ENCODE results near the gene CACTIN. TPM values are rescaled to one million over a fixed set of nuclear protein-coding genes. Genes with fewer than 3 reads are reported as not detected.

CACTIN gene
- total RNA-seq, 4 donors from 2014 or later, result 21.1 to 46.5 (median 33.6) TPM

DNA sequence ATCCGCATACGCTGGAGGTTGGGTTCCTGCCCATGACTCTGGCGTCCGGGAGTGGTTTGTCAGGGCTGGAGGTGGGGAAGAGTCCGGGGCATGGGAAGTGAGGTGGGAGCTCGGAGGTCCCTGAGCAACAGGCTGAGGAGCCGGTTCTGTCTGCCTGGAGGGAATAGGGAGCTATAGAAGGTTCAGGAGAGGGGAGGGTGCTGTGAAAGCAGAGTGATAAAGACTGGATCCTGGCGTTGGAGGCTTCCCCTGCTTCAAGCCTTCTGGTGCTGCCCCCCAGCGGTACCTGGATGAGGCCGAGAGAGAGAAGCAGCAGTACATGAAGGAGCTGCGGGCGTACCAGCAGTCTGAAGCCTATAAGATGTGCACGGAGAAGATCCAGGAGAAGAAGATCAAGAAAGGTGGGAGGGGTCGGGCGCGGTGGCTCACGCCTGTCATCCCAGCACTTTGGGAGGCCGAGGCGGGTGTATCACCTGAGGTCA lies 51.3 kb downstream of the CACTIN start:
- intact Hi-C loops (cut with DNase I; ENCODE audit: low total_unique reads), result no loop called here
- TF ChIP-seq, protein P1, sequence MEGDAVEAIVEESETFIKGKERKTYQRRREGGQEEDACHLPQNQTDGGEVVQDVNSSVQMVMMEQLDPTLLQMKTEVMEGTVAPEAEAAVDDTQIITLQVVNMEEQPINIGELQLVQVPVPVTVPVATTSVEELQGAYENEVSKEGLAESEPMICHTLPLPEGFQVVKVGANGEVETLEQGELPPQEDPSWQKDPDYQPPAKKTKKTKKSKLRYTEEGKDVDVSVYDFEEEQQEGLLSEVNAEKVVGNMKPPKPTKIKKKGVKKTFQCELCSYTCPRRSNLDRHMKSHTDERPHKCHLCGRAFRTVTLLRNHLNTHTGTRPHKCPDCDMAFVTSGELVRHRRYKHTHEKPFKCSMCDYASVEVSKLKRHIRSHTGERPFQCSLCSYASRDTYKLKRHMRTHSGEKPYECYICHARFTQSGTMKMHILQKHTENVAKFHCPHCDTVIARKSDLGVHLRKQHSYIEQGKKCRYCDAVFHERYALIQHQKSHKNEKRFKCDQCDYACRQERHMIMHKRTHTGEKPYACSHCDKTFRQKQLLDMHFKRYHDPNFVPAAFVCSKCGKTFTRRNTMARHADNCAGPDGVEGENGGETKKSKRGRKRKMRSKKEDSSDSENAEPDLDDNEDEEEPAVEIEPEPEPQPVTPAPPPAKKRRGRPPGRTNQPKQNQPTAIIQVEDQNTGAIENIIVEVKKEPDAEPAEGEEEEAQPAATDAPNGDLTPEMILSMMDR (IDR thresholded peaks at IDR 0.05), result no peak
- no peak for TF ChIP-seq POLR2A (IDR thresholded peaks at IDR 0.05)
- 89 to 92% methylated on average over 19 of the region's 19 CpGs for WGBS, 2 donors
- no peak overlapping the region for H3K4me3 ChIP-seq (ENCODE audit: low read depth, poor library complexity, severe bottlenecking)
- no peak for DNase-seq (ENCODE audit: low spot score in 2 of 2)

DNA sequence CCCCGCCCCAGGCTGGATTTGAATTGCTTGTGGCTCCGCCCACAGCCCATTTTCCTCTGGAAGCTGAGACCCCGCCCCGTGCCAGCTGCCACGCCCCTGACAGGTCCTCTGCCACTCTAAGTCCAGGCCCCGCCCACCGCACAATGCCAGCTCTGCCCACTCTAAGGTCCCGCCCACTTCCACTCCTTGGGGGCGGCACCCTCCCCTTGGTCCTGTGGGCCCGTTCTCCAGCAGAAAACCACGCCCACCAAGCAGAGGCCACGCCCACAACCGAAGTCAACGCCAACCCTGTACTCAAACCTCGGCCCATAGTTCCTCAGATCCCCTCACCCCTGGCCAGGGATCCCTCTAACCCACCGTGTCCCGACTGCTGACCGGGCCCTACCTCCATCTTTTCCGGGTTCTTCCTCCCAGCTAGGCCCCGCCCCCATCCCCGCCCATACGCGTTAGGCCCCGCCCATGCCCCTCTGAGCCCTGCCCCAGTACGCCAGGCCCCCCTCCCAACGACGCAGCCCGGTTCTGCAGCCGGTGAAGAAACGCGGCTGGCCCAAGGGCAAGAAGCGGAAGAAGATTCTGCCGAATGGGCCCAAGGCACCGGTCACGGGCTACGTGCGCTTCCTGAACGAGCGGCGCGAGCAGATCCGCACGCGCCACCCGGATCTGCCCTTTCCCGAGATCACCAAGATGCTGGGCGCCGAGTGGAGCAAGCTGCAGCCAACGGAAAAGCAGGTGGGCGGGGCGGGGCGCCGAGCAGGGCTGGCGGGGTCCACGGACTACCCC lies 52.5 kb downstream of the CACTIN start:
- H3K4me3 ChIP-seq (ENCODE audit: low read depth, poor library complexity, severe bottlenecking), result no peak overlapping the region
- DNase-seq (ENCODE audit: low spot score in 2 of 2), result peak; percentile 89 to 96
- intact Hi-C loops (cut with DNase I; ENCODE audit: low total_unique reads), result no loop called here
- no peak for TF ChIP-seq POLR2A (IDR thresholded peaks at IDR 0.05)
- TF ChIP-seq, protein P1 (IDR thresholded peaks at IDR 0.05), result no peak
- WGBS, 2 donors, result 55 to 63% methylated on average over 54 to 55 of the region's 55 CpGs

DNA sequence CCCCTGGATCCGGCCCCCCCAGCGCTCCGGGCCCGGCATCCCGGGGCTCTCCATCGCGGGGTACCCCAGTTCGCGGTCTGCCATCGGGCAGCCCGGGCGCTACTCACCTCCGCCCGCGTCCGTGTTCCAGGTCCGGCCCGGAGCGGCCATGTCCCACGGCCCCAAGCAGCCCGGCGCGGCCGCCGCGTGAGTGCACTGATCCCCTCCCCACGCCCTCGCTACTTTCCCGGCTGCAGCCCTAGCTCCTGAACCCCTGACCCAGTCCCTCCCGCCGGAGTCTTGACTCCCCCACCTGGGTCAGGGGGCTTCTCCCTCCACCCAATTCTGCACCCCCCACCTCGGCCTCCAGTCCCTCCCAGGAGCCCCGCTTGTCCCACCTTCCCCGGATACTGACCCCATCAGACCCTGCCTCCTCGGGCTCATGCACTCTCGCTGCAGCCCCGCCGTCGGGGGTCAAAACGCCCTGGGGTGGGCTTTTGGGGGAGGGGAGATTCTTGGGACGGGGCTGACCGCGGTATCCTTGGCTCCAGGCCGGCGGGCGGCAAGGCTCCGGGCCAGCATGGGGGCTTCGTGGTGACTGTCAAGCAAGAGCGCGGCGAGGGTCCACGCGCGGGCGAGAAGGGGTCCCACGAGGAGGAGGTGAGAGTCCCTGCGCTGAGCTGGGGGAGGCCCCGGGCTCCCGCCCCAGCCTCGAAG lies 53.3 kb downstream of the CACTIN start:
- WGBS, 2 donors, result 1% methylated on average over 35 to 38 of the region's 60 CpGs
- peak overlapping the region; percentile 84 for H3K4me3 ChIP-seq (ENCODE audit: low read depth, poor library complexity, severe bottlenecking)
- TF ChIP-seq, protein P1 (IDR thresholded peaks at IDR 0.05), result no peak
- TF ChIP-seq POLR2A (IDR thresholded peaks at IDR 0.05), result no peak
- intact Hi-C loops (cut with DNase I; ENCODE audit: low total_unique reads), result no loop called here
- no peak for DNase-seq (ENCODE audit: low spot score in 2 of 2)

DNA sequence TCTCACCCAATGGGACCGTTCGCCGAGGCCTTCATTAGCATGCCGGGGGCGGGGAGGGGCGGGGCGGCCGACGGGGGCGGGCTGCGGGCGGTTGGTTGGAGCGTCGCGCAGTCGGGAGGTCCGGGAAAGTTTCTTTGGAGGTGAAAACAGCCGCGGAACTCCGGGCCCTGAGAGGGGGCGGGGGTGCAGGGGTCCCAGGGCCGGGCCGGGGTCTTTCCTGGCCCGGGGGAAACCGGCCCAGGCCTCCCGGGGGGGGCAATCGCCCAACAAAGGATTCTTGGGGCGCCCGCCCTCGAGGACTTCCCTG lies 53.8 kb downstream of the CACTIN start, which contains the start of gene HMG20B:
Gene HMG20B, plus strand, starts transcription at position 90 of the 307 bp plus-strand sequence. CDS start 366 bp downstream, outside the sequence.
- intact Hi-C loops (cut with DNase I; ENCODE audit: low total_unique reads), result no loop called here
- TF ChIP-seq, protein P1 (IDR thresholded peaks at IDR 0.05), result no peak
- TF ChIP-seq POLR2A (IDR thresholded peaks at IDR 0.05), result no peak
- peak within 1 kb of the TSS; percentile 84 for H3K4me3 ChIP-seq (ENCODE audit: low read depth, poor library complexity, severe bottlenecking)
- DNase-seq (ENCODE audit: low spot score in 2 of 2), result no peak
- 0% methylated on average over 2 to 13 of the region's 30 CpGs for WGBS, 2 donors

DNA sequence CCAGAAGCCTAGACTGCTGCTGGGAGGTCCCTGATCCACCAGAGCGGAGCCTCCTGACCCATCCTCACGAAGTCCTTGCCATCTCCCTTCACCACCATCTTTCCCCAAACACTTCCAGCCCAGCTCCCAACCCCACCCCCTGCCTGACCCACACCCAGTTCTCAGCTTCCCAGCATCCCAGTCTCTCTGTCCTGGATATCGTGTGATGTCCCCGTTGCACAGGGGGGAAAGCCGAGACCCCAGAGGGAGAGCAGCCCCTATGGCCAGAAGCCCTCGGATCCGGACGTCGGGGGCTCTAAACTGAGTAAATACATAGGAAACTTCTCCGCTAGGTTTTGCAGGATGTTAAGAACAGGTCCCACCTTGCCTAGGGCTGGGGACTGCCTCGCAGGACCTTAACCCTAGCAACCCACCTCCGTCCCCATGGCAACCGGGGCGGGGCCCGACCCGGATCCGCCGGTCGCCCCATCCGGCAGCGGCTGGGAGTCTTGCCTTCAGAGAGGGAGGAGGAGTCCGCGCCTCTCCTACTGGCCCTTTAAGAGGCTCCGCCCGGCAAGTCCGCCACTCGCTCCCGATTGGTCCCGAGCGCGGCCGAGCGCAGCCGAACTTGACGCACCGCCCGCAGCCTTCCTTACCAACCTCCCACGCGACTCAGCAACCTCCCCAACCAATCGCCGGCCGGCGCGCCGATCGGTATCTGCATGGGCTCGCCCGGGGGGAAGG lies 54.3 kb downstream of the CACTIN start:
- peak; percentile 100 for DNase-seq (ENCODE audit: low spot score in 2 of 2)
- intact Hi-C loops (cut with DNase I; ENCODE audit: low total_unique reads), result no loop called here
- no peak overlapping the region for H3K4me3 ChIP-seq (ENCODE audit: low read depth, poor library complexity, severe bottlenecking)
- TF ChIP-seq POLR2A (IDR thresholded peaks at IDR 0.05), result no peak
- TF ChIP-seq, protein P1 (IDR thresholded peaks at IDR 0.05), result no peak
- 1 to 5% methylated on average over 10 to 29 of the region's 48 CpGs for WGBS, 2 donors

All from lower leg skin (tissue), 4 donors.